GM19397 (cell line): ENCODE data around the gene AVL9.
"Not testable (repeated sequence)": the region's sequence is repeated elsewhere in the genome, so short reads cannot be mapped to it uniquely, and the experiment has no call there.

ENCODE experiments used
- ATAC-seq: cut with Tn5 transposase; IDR thresholded peaks from one replicate; pipeline ENCODE4 v1.9.1; 2021; ENCODE audit warnings: mild to moderate bottlenecking, moderate library complexity; ENCODE audit not compliant: unreplicated experiment

Gene AVL9

DNA sequence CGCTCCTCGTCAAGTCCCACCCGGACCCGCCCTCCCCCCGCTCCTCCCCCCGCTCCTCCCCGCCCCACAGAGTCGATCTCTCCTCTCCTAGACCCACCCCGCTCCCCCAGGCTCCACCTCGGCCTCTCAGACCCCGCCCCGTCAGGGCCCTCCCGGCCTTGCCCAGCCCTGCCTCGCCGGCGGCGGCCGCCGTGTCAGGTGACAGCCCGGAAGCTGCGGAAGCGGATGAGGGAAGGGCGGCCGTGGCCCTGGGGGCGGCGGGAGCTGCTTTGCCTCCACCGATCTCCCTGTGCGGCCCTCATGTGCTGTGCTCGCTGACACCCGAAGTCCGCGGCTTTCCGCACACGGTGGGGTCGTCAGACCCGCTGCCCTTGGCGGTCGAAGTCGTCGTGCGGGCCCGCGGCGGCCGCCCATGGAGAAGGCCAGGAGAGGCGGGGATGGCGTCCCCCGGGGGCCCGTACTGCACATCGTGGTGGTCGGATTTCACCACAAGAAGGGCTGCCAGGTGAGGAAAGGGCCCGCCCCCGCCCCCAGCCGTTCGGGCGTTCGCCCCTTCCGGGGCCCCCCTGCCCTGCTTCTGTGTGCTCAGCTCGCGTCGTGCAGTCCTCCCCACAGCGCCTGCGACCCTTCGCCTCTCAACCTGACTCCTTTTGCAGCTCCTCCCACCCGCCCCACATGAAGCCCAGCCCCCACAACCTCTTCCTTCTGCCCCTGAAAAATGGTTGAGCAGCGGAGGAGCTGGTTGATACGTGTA lies at the start of gene AVL9:
Gene AVL9, plus strand, starts transcription at position 192 of the 754 bp plus-strand sequence. Its CDS starts 221 bp downstream, at position 413.
- peak; percentile 97 for ATAC-seq

DNA sequence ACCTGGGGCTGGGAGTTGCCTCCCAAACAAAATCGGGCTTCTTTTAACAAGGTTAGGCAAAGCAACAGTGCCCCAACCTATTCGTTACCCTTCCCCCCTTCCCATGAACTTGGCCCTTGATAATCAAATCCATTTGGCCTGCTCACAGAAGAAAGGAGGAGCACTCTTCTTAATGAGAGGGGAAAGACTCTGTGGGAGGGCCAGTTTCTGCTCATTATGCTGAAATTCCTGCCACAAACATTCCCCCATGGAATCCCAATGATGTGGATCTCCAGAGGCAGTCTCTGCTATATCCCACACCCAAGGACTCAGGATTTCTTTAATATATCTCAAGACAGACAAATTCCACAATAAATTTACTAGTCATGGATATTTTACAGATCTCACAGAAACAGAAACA lies 48.1 kb upstream of the AVL9 start:
- no peak for ATAC-seq

DNA sequence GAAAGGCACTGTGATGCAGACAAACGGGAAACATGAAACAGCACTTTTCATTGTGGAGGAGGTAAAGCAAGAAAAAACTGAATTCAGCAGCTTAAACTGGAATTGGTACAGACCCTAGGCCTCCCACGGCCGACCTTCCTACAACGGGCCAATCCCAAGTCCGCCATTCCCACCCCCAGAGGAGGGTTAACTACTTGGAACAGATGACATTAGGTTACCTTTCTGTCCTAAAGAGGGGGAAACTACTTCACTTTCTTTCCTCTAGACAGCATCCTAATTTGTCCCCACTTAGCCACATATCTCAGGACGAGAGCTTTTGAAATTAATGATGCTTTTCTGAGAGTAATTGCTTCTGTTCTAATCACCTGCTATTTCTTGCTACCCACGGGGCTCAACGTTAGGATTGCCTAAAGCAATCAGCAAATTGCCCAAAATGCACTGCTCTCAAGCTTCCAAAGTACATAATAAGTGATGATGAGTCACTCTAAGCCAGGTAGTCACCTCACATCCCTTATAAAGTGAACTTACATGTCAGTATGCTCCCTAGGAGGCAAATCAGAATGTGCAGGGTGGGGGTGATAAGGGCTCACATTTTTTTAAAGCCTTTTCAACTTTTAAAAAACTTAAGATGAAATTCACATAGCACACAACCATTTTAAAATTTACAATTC lies 41.8 kb upstream of the AVL9 start:
- ATAC-seq: no peak

DNA sequence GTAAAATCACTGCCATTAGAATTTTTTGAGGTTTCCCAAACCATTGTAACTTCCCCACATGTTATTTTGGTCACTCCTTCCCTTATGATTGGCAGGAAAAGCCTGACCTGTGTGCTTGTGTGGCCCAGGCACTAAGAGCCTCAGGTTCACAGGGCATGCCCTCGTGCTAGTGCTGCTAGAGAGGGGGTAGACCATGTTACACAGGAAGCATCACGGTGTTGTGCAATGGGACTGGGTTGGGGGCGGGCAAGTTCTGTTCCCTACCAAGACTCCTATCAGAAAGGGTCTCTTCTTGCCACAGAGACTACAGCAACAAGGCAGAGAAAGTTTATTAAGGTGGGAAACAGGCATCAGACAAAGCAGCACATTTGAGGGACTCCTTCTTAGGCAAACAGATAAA lies 37.3 kb upstream of the AVL9 start:
- no peak for ATAC-seq

DNA sequence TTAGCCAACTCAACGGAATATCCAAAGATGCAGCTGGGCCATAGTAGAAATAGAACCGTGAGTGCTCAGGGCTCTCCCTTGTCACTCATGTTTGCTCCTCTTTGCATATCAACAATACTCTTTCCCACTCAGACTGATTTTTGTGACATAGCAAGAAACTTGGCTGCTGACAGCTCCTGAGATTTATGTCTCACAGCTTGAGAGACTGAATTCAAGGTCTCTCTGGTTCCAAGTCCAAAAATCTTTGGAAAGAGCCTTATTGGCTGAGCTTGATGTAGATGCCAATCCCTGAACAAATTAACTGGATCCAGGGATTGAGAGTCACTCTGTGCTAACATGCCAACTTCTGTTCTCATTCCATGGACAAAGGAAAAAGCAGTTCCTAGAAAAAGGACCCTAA lies 35.5 kb upstream of the AVL9 start:
- ATAC-seq: no peak

DNA sequence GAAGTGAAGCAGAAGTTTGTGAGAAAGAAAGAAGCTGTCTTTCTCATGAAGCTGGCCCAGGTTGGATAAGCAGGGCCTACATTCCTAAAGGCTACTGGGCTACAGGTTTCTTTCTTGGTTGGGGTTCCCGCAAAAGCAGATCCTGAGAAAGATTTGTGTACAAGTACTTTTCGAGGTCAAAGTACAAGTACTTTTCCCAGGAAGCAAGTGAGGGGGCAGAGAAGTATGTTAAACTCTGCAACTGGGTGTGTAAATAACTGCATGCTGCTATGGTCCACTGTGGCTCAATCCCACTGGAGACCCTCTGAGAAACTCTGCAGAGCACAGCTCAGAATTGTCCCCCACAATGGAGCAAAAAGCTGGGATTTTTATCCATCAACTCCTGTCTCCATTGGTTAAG lies 33.8 kb upstream of the AVL9 start:
- ATAC-seq: no peak

DNA sequence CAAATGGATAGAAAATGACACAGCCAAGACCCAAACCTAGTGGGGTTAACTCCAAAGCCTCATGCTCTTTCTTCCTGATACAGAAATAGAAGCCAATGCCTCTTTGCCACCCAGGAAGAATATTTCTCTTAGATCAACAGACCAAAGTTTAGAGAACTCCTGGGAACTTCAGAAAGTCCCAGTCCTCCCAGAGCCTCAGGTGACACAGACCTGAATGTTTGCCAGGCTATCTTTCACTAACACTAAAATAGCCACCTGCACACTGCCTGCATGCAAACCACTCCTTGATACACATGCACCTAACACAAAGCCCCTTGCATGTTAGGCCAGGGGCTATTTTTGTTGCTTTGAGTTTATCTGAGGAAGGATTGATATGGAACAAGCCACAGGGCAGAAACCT lies 32.8 kb upstream of the AVL9 start:
- no peak for ATAC-seq

DNA sequence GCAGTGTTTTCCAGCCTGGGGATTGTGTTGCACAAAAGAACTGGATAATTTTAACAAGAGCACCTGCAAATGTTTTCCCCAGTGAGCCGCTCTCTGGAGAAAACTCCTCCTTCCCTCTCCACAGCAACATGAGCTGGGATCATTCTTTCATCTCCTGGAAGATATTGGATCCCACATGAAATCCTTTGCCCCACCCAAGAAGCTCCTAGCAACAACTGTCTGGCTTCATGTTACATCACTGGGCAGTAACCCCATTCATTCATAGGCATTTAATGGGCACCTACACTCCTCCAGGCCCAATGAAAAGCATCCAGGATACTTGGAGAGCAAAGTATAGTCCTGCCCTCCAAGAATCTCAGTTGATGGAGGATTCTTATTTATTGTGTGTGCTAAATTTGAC lies 32.3 kb upstream of the AVL9 start:
- ATAC-seq: no peak

DNA sequence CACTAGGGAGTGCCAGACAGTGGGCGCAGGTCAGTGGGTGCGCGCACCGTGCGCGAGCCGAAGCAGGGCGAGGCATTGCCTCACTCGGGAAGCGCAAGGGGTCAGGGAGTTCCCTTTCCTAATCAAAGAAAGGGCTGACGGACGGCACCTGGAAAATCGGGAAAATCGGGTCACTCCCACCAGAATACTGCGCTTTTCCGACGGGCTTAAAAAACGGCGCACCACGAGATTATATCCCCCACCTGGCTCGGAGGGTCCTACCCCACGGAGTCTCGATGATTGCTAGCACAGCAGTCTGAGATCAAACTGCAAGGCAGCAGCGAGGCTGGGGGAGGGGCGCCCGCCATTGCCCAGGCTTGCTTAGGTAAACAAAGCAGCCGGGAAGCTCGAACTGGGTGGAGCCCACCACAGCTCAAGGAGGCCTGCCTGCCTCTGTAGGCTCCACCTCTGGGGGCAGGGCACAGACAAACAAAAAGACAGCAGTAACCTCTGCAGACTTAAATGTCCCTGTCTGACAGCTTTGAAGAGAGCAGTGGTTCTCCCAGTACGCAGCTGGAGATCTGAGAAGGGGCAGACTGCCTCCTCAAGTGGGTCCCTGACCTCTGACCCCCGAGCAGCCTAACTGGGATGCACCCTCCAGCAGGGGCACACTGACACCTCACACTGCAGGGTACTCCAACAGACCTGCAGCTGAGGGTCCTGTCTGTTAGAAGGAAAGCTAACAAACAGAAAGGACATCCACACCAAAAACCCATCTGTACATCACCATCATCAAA lies 30.5 kb upstream of the AVL9 start:
- not testable (repeated sequence) for ATAC-seq

DNA sequence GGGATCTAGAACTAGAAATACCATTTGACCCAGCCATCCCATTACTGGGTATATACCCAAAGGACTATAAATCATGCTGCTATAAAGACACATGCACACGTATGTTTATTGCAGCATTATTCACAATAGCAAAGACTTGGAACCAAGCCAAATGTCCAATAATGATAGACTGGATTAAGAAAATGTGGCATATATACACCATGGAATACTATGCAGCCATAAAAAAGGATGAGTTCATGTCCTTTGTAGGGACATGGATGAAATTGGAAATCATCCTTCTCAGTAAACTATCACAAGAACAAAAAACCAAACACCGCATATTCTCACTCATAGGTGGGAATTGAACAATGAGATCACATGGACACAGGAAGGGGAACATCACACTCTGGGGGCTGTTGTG lies 25.3 kb upstream of the AVL9 start:
- not testable (repeated sequence) for ATAC-seq

DNA sequence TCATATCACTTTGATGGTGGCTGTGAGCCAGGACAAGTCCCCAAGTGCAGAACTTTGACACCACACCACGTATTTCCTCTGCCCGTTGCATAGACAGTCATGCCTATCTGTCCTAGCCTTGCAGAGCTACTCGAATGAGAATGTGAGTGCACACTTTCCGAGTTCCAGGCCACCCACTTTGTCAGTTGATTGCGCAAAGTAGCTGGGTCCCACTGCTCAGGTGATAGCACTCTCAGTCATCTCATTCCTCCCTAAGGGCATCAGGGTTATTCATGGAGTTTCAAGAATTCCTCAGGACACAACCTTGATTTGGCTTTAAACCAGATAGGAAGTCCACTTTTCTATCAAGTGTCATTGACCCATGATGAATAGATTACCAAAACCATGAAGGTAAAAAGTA lies 24.4 kb upstream of the AVL9 start:
- no peak for ATAC-seq

DNA sequence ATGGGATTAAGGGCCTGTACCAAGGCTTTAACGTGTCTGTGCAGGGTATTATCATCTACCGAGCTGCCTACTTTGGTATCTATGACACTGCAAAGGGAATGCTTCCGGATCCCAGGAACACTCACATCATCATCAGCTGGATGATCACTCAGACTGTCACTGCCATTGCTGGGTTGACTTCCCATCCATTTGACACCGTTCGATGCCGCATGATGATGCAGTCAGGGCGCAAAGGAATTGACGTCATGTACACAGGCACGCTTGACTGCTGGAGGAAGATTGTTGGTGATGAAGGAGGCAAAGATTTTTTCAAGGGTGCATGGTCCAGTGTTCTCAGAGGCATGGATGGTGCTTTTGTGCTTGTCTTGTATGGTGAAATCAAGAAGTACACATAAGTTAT lies 23.3 kb upstream of the AVL9 start:
- ATAC-seq: no peak

DNA sequence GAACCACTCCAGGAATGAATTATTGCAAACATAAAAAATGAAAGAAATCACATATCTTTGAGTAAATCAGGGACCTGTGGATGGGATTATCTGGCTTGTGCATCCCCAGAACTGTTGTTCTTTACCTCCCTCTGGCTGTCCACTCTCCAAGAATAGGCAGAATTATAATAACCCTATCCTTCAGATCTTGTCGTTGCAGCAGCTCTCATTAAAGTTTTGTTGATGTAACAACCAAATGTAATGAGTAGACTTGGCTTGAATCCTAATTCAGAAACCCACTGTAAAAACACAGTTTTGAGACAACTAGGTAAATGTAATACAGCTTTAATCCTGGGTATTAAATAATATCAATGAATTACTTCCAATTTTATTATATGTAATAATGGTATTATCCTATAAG lies 21.3 kb upstream of the AVL9 start:
- no peak for ATAC-seq

DNA sequence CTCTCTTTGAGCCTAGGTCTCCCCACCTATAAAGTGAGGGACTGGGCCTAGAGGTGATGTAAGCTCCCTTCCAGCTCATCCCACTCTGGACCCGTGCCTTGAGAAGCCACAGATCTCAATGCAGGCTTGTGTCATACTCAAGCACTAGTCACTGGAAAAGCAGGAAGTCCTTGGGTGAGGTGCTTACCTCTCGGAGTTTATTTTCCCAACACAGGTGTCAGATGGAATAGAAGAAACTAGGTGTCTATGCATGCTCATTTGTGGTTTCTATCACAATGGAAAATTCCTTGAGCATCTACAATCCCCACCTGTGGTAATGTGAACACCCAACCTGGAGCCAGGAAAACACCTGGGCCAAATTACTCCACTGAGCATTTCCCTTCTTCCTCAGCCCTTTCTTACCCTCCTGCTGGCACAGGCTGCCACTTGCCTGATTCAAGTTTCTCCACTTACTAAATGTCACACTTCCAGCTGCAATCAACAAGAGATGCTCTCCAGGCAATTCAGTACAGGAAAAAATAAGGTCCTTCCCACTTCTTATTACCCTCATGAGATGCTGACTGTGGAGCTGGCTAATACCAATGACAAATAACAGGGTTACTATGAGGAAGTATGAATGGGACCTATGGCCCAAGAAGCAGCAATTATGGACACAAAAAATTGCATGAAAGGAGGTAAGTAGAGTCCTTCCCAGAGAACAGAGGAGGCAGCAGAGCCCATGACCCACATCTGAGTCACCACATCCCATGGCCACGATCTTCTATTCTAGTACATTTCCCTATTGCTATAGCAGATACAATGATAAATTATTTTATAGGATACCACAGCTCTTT lies 18.3 kb upstream of the AVL9 start:
- ATAC-seq: no peak

DNA sequence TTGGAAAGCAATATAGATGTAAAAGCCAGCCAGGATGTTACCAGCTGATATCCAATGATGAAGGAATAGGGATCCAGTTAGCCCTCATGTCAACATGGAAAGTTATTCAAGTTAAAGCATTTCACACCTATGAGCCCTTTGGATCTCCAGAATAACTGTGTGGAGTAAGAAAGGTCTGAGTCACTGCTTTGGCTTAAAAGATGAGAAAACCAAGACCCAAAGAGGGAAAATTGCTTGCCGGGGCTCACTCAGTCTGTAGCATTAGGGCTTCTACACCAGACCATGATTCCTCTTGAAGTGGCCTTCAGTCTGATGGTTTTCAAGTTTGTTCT lies 17.7 kb upstream of the AVL9 start:
- ATAC-seq: no peak

DNA sequence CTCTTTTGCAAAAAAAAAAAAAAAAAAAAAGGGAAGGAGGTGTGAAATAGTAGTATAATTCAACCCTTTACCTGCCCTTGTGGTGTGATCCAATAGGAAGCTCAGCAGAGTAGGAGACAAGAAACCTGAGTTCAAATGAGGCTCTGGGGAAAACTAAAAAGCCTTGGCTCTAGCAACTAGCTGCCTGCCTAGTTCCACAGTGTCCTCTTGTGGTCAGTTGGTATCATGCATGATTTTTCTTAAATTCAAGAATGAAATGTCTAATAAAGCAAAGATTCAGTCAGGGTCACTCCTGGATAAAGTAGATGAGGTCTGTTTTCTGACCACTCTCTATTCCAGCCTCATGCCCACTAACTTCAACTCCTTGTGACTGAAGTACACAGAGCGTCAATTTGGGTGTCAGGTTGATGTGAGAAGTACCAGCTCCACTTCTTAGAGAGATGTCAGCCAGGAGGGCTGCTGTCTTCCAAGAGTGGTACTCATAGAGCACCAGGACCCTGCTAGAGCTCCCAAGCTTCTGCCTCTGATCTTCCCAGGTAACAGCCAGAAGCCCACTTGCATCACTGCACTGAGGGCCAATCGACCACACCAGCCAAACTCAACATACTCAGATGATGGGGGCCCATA lies 15.6 kb upstream of the AVL9 start:
- ATAC-seq: no peak

DNA sequence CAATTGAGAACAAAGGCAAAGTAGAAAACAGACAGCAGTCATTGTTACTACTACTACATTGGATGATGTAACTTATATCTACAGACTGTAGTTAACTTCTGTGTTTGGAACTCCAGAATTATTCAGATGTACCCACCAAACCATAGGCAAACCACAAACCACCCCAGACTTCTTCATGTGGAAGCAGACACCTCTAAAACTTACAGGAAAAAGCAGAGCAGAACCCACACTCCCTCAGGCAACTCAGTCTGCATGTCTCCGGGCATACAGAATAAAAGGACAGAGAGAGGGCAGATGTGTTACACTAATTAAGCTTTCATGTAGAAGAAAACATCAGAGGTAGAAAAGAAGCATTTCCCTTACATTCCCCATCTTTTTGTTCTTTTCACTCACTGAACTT lies 14.1 kb upstream of the AVL9 start:
- no peak for ATAC-seq

DNA sequence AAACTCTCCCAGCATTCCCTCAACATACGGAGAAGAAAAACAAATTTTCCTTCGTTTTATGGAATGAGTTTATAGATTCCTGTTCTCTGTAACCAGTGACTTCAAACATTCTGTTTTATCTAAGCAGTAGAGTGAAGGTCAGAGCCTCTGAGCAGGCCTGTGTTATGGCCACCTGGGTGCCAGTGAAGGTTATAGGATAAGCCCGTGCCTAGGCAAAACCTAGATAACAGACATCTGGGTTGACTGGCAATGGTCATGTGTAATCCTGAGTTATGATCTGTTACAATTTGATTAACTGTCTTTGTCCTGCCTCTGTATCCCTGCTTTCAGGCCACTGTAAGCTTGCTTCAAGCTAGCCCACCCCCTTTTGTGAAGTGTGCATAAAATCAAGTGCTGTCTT lies 13.4 kb upstream of the AVL9 start:
- no peak for ATAC-seq

DNA sequence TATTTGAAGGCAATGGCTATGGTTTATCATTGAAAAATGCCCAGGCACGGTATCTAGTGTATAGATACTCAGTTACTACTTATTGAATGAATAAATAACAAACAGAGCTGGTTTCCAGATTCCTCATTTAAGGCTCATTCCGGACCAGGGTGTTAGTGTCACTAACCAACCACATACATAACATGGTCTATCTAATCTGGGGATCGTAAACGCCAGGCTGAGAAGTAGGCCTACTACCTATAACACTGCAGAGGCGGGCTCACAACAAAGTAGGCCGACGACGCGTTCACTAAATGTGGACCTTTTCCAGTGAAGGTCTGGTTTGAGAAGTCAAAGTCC lies 5.5 kb upstream of the AVL9 start:
- ATAC-seq: no peak

DNA sequence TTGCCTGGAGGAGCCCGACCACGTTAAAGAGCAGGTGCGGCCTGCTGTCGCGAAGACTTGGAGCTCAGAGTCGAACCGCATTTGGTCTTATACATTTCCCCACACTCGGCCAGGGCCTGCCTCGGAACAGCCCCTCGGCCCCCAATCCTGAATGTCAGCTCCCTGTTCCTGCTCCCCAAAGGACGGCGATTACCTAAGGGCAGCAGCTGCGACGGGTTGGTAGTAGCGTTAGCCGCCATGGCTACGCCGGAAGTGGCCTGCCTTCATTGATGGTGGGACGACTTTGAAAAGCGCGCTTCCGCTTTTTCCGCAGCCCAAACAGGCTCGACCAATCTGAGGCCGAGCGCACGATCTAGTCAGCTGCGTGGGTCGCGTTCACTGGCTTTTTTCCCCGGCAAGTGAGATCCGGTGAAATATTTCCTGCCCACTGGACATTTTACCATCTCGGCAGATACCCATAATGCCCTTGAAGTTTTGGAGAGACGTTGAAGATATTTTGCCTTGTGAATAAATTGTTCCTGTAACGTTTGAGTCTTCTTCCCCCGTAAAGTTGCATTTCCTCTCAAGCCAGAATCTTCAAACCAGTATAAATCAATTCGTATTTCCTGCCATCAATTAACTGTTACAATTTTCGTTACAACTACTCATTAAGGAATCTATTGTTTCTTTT lies 5.0 kb upstream of the AVL9 start, which contains the start of gene LSM5:
Gene LSM5, minus strand, starts transcription at position 254 of the 670 bp plus-strand sequence. Its CDS starts 15 bp downstream, at position 239.
- peak; percentile 89 for ATAC-seq
